Measurements from ENCODE around the gene NBAS.
"Not testable (repeated sequence)": the region's sequence is repeated elsewhere in the genome, so short reads cannot be mapped to it uniquely, and the experiment has no call there.

Gene NBAS

GRCh38 chr2:15557887-15558311, 3.2 kb downstream of the NBAS start:
- no peak for DNase-seq

- DNase-seq: no peak
Observed at GRCh38 chr2:15556311-15556930, 4.7 kb downstream of the NBAS start.

GRCh38 chr2:15555760-15556193, 5.4 kb downstream of the NBAS start:
- DNase-seq: no peak

- DNase-seq: no peak
Observed at GRCh38 chr2:15554525-15555218, 6.5 kb downstream of the NBAS start.

- no peak for DNase-seq
Observed at GRCh38 chr2:15553951-15554350, 7.2 kb downstream of the NBAS start.

GRCh38 chr2:15553519-15553918, 7.6 kb downstream of the NBAS start:
- DNase-seq: no peak

GRCh38 chr2:15548974-15549373, 12.2 kb downstream of the NBAS start:
- no peak for DNase-seq

GRCh38 chr2:15547115-15547876, 13.8 kb downstream of the NBAS start:
- DNase-seq: no peak

GRCh38 chr2:15546297-15547098, 14.6 kb downstream of the NBAS start:
- DNase-seq: no peak

GRCh38 chr2:15544227-15544626, 16.9 kb downstream of the NBAS start:
- no peak for DNase-seq

- DNase-seq: no peak
Observed at GRCh38 chr2:15543541-15543940, 17.6 kb downstream of the NBAS start.

GRCh38 chr2:15543053-15543452, 18.1 kb downstream of the NBAS start:
- no peak for DNase-seq

- not testable (repeated sequence) for DNase-seq
Observed at GRCh38 chr2:15542269-15542668, 18.9 kb downstream of the NBAS start.

GRCh38 chr2:15540523-15540922, 20.6 kb downstream of the NBAS start:
- DNase-seq: not testable (repeated sequence)

- no peak for DNase-seq
Observed at GRCh38 chr2:15539999-15540398, 21.1 kb downstream of the NBAS start.

GRCh38 chr2:15538792-15539191, 22.3 kb downstream of the NBAS start:
- no peak for DNase-seq

- no peak for DNase-seq
Observed at GRCh38 chr2:15533860-15534480, 27.2 kb downstream of the NBAS start.

GRCh38 chr2:15532996-15533395, 28.1 kb downstream of the NBAS start:
- no peak for DNase-seq

GRCh38 chr2:15531095-15531854, 29.9 kb downstream of the NBAS start:
- DNase-seq: no peak

GRCh38 chr2:15527074-15527739, 33.9 kb downstream of the NBAS start:
- DNase-seq: no peak

- DNase-seq: no peak
Observed at GRCh38 chr2:15521641-15522181, 39.4 kb downstream of the NBAS start.

Measured in NCI-H2029 (cell line).